ENCODE results near the gene GRIK1.

GRCh38 chr21:29712818-29713217, 227.0 kb downstream of the GRIK1 start:
- no peak for TF ChIP-seq CTCF (IDR thresholded peaks at IDR 0.05)
- no peak for TF ChIP-seq EZH2 (IDR thresholded peaks at IDR 0.05; ENCODE audit: borderline replicate concordance, insufficient read depth, low read depth, low read length, poor library complexity, severe bottlenecking)
